ENCODE results near the gene CDK14. TPM values are rescaled to one million over a fixed set of nuclear protein-coding genes. Genes with fewer than 3 reads are reported as not detected.
"Not testable (repeated sequence)": the region's sequence is repeated elsewhere in the genome, so short reads cannot be mapped to it uniquely, and the experiment has no call there.

The CDK14 gene
- total RNA-seq, 2 donors from 2014 or later: 0.49 to 1.7 TPM

- not testable (repeated sequence) for H3K9me3 Mint-ChIP-seq; H3K36me3 Mint-ChIP-seq (ENCODE audit: insufficient read depth in 2 of 2); H3K27ac Mint-ChIP-seq; H3K4me1 Mint-ChIP-seq (ENCODE audit: low read depth); H3K27me3 Mint-ChIP-seq (ENCODE audit: low read depth); ATAC-seq (replicated peaks in 1 of 2)
- H3K4me3 Mint-ChIP-seq: peak overlapping the region; percentile 29 to 57
- peak in 1 of 2 donors; percentile 1 for DNase-seq
These were observed 332.7 kb downstream of the CDK14 start for GRCh38 chr7:90928700-90929424.

- Mint-ChIP-seq H3K9me3 (no peaks in the 10 kb centered on the region), H3K4me1 (ENCODE audit: low read depth) (no peaks in the 10 kb centered on the region), H3K27me3 (ENCODE audit: low read depth) (no peaks in the 10 kb centered on the region), H3K4me3 (no peak overlapping the region), H3K36me3 (ENCODE audit: insufficient read depth in 2 of 2) (no peaks in the 10 kb centered on the region), H3K27ac (no peak overlapping the region)
- DNase-seq: no peak
- no peak for ATAC-seq (replicated peaks in 1 of 2)
These were observed 336.1 kb downstream of the CDK14 start for GRCh38 chr7:90931986-90932916.

DNA sequence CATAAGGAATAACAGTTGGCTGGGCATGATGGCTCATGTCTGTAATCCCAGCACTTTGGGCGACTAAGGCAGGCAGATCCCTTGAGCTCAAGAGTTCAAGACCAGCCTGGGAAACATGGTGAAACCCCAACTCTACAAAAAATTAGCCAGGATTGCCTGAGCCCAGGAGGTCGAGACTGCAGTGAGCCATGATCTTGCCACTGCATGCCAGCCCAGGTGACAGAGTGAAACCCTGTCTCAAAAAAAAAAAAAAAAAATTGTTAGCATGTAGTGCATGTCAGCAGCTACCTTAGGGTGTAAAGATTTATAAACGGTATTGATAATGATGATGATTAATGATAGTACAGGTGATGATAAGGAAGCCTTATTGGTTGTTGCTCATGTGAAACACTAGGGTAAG is 336.9 kb downstream of the CDK14 start:
- no peak for DNase-seq
- H3K27me3 Mint-ChIP-seq (ENCODE audit: low read depth): no peaks in the 10 kb centered on the region
- H3K27ac Mint-ChIP-seq: no peak overlapping the region
- H3K4me3 Mint-ChIP-seq: no peak overlapping the region
- no peaks in the 10 kb centered on the region for H3K9me3 Mint-ChIP-seq
- no peaks in the 10 kb centered on the region for H3K4me1 Mint-ChIP-seq (ENCODE audit: low read depth)
- H3K36me3 Mint-ChIP-seq (ENCODE audit: insufficient read depth in 2 of 2): no peaks in the 10 kb centered on the region
- ATAC-seq (replicated peaks in 1 of 2): no peak

DNA sequence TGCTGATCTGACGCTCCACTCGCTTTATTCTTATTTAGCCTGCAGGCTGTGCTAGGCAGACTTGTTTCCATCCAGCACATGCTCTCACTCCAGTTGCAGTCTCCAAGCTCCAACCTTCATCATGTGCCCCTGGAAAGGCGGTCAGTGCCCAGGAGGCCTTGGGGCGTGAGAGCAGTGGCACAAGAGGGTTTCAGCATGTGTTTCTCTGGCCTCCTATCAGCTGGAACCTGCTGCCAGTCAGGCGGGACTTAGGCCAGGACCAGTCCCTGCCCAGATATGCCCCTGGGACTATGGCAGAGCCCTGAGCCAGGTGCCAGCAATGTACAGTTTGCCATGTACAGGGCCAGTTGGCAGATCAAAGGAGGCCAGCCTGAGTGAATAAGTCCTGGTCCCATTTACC is 337.9 kb downstream of the CDK14 start:
- Mint-ChIP-seq H3K36me3 (ENCODE audit: insufficient read depth in 2 of 2) (no peaks in the 10 kb centered on the region), H3K9me3 (no peaks in the 10 kb centered on the region), H3K4me1 (ENCODE audit: low read depth) (no peaks in the 10 kb centered on the region), H3K27ac (no peak overlapping the region), H3K27me3 (ENCODE audit: low read depth) (no peaks in the 10 kb centered on the region), H3K4me3 (no peak overlapping the region)
- no peak for ATAC-seq (replicated peaks in 1 of 2)
- DNase-seq: no peak

DNA sequence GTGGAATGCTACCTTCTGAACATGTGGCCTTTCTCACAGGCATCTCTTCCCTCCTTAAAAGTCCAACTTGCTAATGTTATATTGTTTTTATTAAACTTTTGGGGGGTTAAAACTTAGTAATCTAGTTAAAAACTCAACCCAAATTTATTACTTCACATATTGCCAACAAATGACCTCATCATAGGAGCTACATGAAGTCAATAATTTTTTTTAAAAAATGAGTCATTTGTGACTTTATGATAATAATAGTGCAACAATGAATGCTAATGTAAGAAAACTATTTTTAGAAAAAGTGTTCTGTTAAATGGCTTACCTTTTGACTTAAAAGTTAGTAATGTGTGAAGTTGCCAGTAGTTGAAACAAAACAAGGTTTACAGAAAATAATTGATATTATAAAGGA is 342.2 kb downstream of the CDK14 start:
- Mint-ChIP-seq H3K4me3 (no peak overlapping the region), H3K9me3 (no peaks in the 10 kb centered on the region), H3K27me3 (ENCODE audit: low read depth) (no peaks in the 10 kb centered on the region), H3K27ac (no peak overlapping the region), H3K4me1 (ENCODE audit: low read depth) (no peaks in the 10 kb centered on the region), H3K36me3 (ENCODE audit: insufficient read depth in 2 of 2) (no peaks in the 10 kb centered on the region)
- no peak for DNase-seq
- no peak for ATAC-seq (replicated peaks in 1 of 2)

GRCh38 chr7:90939666-90940065 is 343.5 kb downstream of the CDK14 start:
- no peak for ATAC-seq (replicated peaks in 1 of 2)
- no peaks in the 10 kb centered on the region for H3K36me3 Mint-ChIP-seq (ENCODE audit: insufficient read depth in 2 of 2)
- H3K27ac Mint-ChIP-seq: no peak overlapping the region
- H3K4me1 Mint-ChIP-seq (ENCODE audit: low read depth): no peaks in the 10 kb centered on the region
- no peaks in the 10 kb centered on the region for H3K27me3 Mint-ChIP-seq (ENCODE audit: low read depth)
- DNase-seq: no peak
- no peak overlapping the region for H3K4me3 Mint-ChIP-seq
- H3K9me3 Mint-ChIP-seq: no peaks in the 10 kb centered on the region

GRCh38 chr7:90944021-90944420 is 347.9 kb downstream of the CDK14 start:
- H3K36me3 Mint-ChIP-seq (ENCODE audit: insufficient read depth in 2 of 2): no peaks in the 10 kb centered on the region
- H3K27me3 Mint-ChIP-seq (ENCODE audit: low read depth): no peaks in the 10 kb centered on the region
- no peak for DNase-seq
- no peak for ATAC-seq (replicated peaks in 1 of 2)
- no peaks in the 10 kb centered on the region for H3K4me1 Mint-ChIP-seq (ENCODE audit: low read depth)
- no peaks in the 10 kb centered on the region for H3K9me3 Mint-ChIP-seq
- no peak overlapping the region for H3K27ac Mint-ChIP-seq
- H3K4me3 Mint-ChIP-seq: no peak overlapping the region

- no peaks in the 10 kb centered on the region for H3K36me3 Mint-ChIP-seq (ENCODE audit: insufficient read depth in 2 of 2)
- DNase-seq: no peak
- no peaks in the 10 kb centered on the region for H3K4me1 Mint-ChIP-seq (ENCODE audit: low read depth)
- H3K4me3 Mint-ChIP-seq: no peak overlapping the region
- H3K9me3 Mint-ChIP-seq: no peaks in the 10 kb centered on the region
- no peak overlapping the region for H3K27ac Mint-ChIP-seq
- no peak for ATAC-seq (replicated peaks in 1 of 2)
- H3K27me3 Mint-ChIP-seq (ENCODE audit: low read depth): no peaks in the 10 kb centered on the region
These were observed 349.1 kb downstream of the CDK14 start for GRCh38 chr7:90945104-90945787.

DNA sequence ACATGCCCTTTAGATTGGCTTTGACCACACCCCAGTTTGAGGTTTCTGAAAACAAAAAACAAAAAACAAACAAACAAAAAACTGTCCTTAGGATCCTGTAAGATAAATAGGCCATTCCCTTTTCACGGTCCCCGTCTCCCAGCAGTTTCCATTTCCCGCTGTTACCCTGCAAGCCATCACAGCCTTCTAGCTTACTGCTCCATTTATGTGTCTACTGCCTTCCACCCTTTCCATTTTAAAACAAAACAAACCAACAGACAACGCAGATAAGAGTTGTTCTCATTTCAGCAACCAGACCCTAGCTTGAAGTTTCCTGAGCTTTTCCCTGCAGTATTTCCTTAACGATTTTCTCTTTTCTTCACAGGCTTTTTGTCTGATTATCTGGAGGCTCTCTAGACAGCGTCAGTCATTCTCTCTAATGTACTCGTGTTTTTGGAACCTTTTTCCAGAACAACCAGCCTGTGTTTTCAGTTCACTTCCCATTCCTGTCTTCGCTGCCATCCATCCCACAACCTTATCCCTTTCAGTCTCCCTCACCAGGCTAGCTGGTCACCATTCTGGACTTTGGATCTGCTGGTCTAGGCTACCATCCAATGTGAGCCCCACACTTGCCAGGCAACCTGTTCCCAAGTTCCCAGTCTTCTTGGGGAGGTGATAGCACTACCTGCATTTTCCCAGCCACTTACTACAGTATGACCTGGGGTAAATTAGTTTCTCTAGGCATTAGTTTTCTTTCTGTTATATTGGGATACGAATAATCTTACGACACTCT is 350.8 kb downstream of the CDK14 start:
- Mint-ChIP-seq H3K9me3 (no peaks in the 10 kb centered on the region), H3K27ac (no peak overlapping the region), H3K4me3 (no peak overlapping the region), H3K4me1 (ENCODE audit: low read depth) (no peaks in the 10 kb centered on the region), H3K36me3 (ENCODE audit: insufficient read depth in 2 of 2) (no peaks in the 10 kb centered on the region), H3K27me3 (ENCODE audit: low read depth) (no peaks in the 10 kb centered on the region)
- ATAC-seq (replicated peaks in 1 of 2): no peak
- no peak for DNase-seq

- Mint-ChIP-seq H3K4me3 (no peak overlapping the region), H3K36me3 (ENCODE audit: insufficient read depth in 2 of 2) (no peaks in the 10 kb centered on the region), H3K27me3 (ENCODE audit: low read depth) (no peaks in the 10 kb centered on the region)
These were observed 352.0 kb downstream of the CDK14 start for GRCh38 chr7:90948085-90948484.

GRCh38 chr7:90951229-90951628 is 355.1 kb downstream of the CDK14 start:
- Mint-ChIP-seq H3K4me3 (no peak overlapping the region), H3K27ac (peak overlapping the region; percentile 42)

More at GRCh38 chr7:90948085-90948484, 352.0 kb downstream of the CDK14 start:
- Mint-ChIP-seq H3K4me1 (ENCODE audit: low read depth) (no peaks in the 10 kb centered on the region), H3K9me3 (no peaks in the 10 kb centered on the region), H3K27ac (no peak overlapping the region)
- ATAC-seq (replicated peaks in 1 of 2): no peak
- DNase-seq: no peak

GRCh38 chr7:90951986-90952954 is 356.1 kb downstream of the CDK14 start:
- Mint-ChIP-seq H3K27ac (no peak overlapping the region), H3K36me3 (ENCODE audit: insufficient read depth in 2 of 2) (no peaks in the 10 kb centered on the region), H3K4me3 (no peak overlapping the region), H3K9me3 (no peaks in the 10 kb centered on the region), H3K4me1 (ENCODE audit: low read depth) (no peaks in the 10 kb centered on the region), H3K27me3 (ENCODE audit: low read depth) (no peaks in the 10 kb centered on the region)
- ATAC-seq (replicated peaks in 1 of 2) (no peak), DNase-seq (no peak)

More at GRCh38 chr7:90951229-90951628, 355.1 kb downstream of the CDK14 start:
- H3K9me3 Mint-ChIP-seq: no peaks in the 10 kb centered on the region
- no peaks in the 10 kb centered on the region for H3K27me3 Mint-ChIP-seq (ENCODE audit: low read depth)
- H3K36me3 Mint-ChIP-seq (ENCODE audit: insufficient read depth in 2 of 2): no peaks in the 10 kb centered on the region
- DNase-seq: no peak
- no peaks in the 10 kb centered on the region for H3K4me1 Mint-ChIP-seq (ENCODE audit: low read depth)
- ATAC-seq (replicated peaks in 1 of 2): no peak
